ENCODE data around the gene SPRED2. TPM values are rescaled to one million over a fixed set of nuclear protein-coding genes. Genes with fewer than 3 reads are reported as not detected.

SPRED2 gene
- total RNA-seq, 1 donor from 2014 or later = 55.8 TPM

DNA sequence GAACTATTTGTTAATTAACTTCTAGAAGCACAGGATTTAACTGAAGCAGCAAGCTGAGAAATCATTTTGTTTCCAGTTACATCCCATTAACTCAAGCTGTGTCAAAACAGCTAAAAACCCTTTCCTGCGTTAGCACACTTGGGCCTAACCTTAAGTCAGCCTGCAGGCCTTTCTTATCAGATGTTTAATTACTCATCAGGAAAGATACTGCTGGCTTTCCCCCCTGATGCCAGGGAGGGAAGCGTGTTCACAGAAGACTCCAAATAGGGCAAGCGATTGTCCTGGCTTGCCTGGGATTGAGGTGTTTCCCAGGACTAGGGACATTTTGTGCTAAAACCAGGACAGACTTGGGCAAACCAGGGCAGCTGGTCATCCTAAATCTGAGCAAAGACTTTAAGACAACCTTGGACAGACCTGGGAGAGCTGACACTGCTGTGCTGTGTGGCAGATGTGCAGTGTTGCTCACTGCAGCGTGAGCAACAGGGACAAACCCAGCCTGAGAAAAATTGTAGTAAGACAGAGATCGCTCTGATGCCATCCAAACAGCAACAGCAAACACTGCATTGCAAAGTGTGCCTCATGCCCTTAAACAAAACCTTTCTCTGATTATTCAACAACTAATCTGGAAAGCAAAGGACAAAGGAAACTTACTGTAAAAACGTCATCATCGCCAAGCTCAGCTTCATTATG, 100.9 kb downstream of the SPRED2 start:
- H3K4me3 Mint-ChIP-seq = no peak overlapping the region
- no peaks in the 10 kb centered on the region for H3K4me1 Mint-ChIP-seq
- peaks cover 24% of the 10 kb centered on the region for H3K36me3 Mint-ChIP-seq (ENCODE audit: low read depth)
- no peaks in the 10 kb centered on the region for H3K9me3 Mint-ChIP-seq
- H3K27ac Mint-ChIP-seq (ENCODE audit: unreplicated experiment) = peak overlapping the region; percentile 15
- no peaks in the 10 kb centered on the region for H3K27me3 Mint-ChIP-seq (ENCODE audit: low read depth)
- TF ChIP-seq, protein P1, sequence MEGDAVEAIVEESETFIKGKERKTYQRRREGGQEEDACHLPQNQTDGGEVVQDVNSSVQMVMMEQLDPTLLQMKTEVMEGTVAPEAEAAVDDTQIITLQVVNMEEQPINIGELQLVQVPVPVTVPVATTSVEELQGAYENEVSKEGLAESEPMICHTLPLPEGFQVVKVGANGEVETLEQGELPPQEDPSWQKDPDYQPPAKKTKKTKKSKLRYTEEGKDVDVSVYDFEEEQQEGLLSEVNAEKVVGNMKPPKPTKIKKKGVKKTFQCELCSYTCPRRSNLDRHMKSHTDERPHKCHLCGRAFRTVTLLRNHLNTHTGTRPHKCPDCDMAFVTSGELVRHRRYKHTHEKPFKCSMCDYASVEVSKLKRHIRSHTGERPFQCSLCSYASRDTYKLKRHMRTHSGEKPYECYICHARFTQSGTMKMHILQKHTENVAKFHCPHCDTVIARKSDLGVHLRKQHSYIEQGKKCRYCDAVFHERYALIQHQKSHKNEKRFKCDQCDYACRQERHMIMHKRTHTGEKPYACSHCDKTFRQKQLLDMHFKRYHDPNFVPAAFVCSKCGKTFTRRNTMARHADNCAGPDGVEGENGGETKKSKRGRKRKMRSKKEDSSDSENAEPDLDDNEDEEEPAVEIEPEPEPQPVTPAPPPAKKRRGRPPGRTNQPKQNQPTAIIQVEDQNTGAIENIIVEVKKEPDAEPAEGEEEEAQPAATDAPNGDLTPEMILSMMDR (conservative IDR thresholded peaks at IDR 0.05) = no peak
- DNase-seq (ENCODE audit: low read depth, low spot score) = no peak

DNA sequence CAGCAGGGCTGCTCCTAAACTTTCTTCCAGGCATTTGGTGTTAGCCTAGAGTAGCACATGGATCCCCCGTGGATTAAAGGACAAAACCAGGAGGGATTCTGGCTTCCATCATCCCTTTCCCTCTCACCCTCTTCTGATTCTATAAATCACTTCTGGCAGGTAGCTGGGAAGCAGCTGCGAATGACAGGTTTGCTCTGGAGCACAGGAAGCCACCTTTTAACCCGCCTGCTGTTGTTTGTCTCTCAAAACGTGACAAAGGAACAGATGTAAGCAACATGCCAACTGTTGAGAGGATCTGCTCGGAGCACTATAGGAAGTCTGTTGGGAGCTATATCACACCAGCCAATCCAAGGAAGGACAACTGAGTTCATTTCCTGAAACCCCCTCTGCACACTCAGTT, 102.9 kb downstream of the SPRED2 start:
- no peaks in the 10 kb centered on the region for H3K27me3 Mint-ChIP-seq (ENCODE audit: low read depth)
- no peaks in the 10 kb centered on the region for H3K9me3 Mint-ChIP-seq
- no peak overlapping the region for H3K4me3 Mint-ChIP-seq
- TF ChIP-seq, protein P1 (conservative IDR thresholded peaks at IDR 0.05) = no peak
- no peaks in the 10 kb centered on the region for H3K4me1 Mint-ChIP-seq
- peaks cover 28% of the 10 kb centered on the region for H3K36me3 Mint-ChIP-seq (ENCODE audit: low read depth)
- peak overlapping the region; percentile 57 for H3K27ac Mint-ChIP-seq (ENCODE audit: unreplicated experiment)
- DNase-seq (ENCODE audit: low read depth, low spot score) = no peak

DNA sequence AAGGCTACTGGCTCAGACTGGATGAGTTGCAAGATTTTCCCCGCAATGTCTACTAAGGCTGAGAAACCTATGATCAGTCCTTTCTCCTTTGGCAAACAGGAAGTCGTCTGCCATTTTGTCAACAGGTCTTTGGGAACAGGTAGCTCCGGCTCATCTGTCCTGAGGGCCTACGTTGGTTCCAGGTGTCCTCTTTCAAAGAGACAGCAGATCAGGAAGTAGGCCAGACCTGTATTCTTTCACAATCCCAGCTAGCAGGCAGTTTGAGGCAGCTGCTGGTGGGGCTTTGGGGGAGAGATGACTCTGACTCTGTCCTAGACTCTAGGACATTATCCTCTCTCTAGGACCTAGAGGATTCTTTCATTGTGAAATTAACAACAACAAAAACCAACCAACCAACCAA, 106.1 kb downstream of the SPRED2 start:
- H3K4me1 Mint-ChIP-seq = no peaks in the 10 kb centered on the region
- H3K27me3 Mint-ChIP-seq (ENCODE audit: low read depth) = no peaks in the 10 kb centered on the region
- no peak overlapping the region for H3K4me3 Mint-ChIP-seq
- TF ChIP-seq, protein P1 (conservative IDR thresholded peaks at IDR 0.05) = no peak
- DNase-seq (ENCODE audit: low read depth, low spot score) = no peak
- no peaks in the 10 kb centered on the region for H3K9me3 Mint-ChIP-seq
- peaks cover 20% of the 10 kb centered on the region for H3K36me3 Mint-ChIP-seq (ENCODE audit: low read depth)
- H3K27ac Mint-ChIP-seq (ENCODE audit: unreplicated experiment) = no peak overlapping the region

DNA sequence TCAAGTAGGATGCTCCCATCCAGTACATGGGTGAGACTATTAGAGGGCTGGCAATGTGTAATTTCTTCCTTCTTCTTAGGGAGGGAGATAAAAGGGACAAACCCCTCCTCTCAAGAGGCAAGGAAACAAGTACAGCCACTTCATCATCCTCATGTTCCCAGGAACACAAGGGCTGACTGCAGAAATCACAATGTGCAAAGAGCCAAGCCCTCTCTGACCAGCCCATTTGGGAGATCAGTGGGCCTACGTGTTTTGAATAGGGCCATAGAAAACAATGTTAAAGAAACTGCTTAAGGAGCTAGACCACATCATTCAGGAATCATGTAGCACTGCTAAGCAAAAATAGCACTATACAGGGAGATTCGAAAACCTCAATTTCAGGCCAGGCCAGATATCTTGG, 107.3 kb downstream of the SPRED2 start:
- Mint-ChIP-seq H3K36me3 (ENCODE audit: low read depth) (peaks cover 25% of the 10 kb centered on the region), H3K27me3 (ENCODE audit: low read depth) (no peaks in the 10 kb centered on the region), H3K4me1 (no peaks in the 10 kb centered on the region), H3K4me3 (no peak overlapping the region), H3K9me3 (no peaks in the 10 kb centered on the region), H3K27ac (ENCODE audit: unreplicated experiment) (no peak overlapping the region)
- no peak for DNase-seq (ENCODE audit: low read depth, low spot score)
- TF ChIP-seq, protein P1 (conservative IDR thresholded peaks at IDR 0.05) = no peak

DNA sequence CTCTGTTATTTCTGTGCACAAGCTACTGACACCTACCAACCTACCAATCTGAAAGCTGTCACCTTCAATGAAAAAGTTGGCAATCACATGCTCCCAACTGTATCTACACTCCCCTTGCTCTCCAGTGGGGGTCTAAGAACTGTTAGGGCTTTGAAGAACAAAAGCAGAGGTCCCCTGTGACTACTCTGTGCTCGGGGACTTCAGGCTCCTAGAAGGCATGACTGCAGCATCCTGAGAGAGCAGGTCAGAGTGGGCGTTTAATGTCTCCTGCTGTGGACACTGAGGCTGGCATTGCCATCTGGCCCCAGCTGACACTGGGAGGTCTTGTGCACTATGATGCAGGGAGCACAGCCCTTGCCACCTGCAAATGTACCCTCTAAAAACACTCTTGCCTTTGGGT, 111.5 kb downstream of the SPRED2 start:
- Mint-ChIP-seq H3K36me3 (ENCODE audit: low read depth) (peaks cover 33% of the 10 kb centered on the region), H3K4me3 (no peak overlapping the region), H3K27ac (ENCODE audit: unreplicated experiment) (no peak overlapping the region), H3K4me1 (no peaks in the 10 kb centered on the region), H3K27me3 (ENCODE audit: low read depth) (no peaks in the 10 kb centered on the region), H3K9me3 (no peaks in the 10 kb centered on the region)
- TF ChIP-seq, protein P1 (conservative IDR thresholded peaks at IDR 0.05) = no peak
- DNase-seq (ENCODE audit: low read depth, low spot score) = no peak
